AG09319 (cell line): ENCODE data around the gene SPATA20.

Experiments
- DNase-seq: peaks from one replicate; pipeline ENCODE4 v3.0.0-alpha.2; 2010; ENCODE audit warnings: low read depth; ENCODE audit errors: extremely low read depth
- CTCF ChIP-seq: IDR thresholded peaks from 2 replicates; pipeline ENCODE4 v1.5.1; 2011; ENCODE audit warnings: low read depth, mild to moderate bottlenecking, inconsistent platforms, low read length, moderate library complexity

The SPATA20 gene

DNA sequence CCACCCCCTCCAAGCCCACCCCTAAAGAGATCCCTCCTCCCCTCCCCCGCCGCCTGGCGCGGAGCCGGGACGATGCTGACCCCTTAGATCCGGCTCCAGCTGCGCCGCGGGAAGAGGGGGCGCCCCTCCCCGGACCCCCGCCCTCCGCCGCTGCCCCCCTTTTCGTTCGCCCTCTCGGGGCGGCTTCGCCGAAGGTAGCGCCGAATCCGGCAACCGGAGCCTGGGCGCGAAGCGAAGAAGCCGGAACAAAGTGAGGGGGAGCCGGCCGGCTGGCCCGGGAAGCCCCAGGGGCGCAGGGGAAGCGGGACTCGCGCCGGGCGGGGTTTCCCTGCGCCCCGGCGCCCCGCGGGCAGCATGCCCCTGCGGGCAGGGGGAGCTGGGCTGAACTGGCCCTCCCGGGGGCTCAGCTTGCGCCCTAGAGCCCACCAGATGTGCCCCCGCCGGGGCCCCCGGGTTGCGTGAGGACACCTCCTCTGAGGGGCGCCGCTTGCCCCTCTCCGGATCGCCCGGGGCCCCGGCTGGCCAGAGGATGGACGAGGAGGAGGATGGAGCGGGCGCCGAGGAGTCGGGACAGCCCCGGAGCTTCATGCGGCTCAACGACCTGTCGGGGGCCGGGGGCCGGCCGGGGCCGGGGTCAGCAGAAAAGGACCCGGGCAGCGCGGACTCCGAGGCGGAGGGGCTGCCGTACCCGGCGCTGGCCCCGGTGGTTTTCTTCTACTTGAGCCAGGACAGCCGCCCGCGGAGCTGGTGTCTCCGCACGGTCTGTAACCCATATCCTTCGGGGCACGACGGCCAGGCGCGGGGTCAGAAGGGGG lies 14.2 kb downstream of the SPATA20 start:
- no peak for TF ChIP-seq CTCF

DNA sequence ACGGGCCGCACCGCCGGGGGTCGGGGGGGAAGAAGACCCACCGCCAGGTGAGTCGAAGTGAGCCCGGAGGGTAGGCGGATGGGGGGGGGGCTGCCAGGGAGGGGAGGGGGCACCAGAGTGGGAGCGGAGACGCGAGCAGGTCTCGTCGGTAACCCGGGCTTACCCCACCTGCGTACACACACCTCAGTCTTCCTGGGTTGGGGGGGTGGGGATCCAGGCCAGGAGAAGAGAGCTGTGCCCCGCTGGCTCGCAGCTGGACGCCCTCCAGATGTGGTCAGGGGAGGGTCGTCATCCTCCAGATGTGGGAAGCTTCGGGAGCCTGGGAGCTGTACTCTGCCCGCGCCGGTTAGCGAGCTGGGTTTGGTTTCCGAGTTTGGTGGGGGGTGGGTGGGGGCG lies 14.8 kb downstream of the SPATA20 start:
- DNase-seq = no peak

More for the DNA sequence above, 14.2 kb downstream of the SPATA20 start:
- no peak for DNase-seq

DNA sequence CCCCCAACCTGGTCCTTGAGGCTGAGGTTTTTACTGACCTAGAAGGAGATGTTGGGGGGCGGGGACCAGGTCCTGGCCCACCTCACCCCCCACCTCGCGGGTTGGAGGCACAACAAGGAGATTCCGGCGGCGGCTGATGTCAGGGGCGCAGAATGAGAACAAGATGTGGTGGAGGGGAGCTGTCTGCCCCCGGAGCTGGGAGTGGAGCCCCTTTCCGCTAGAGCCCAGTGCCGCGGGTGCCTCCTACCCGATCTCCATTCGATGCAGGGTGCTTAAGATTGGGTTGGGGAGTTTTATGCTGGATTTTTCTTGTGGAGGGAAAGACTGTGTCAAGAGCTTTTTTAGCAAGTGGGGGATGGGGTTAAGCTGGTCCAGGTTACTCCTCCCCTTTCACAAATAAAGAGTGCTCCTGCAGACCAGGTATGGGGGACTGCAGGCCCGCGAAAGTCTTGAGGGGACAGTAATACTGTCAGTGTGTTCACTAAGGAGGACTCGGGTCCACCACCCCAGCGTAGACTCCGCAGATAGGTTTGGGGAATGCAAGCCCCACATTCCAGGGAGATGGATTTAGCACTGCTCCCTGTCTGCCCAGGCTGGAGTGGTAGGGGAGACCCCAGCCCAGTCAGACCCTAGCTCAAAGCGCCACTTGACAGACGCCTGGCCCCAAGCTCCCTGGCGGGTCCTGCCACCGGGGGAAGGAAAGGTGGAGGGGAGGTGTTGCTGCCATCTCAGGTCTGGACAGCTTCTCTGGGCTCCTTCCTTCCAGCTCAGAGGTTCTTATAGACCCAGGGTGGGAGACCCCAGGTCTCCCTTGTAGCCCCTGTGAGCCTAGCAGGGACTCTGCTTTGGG lies 15.5 kb downstream of the SPATA20 start:
- TF ChIP-seq CTCF = no peak
- DNase-seq = no peak

More for the DNA sequence above, 14.8 kb downstream of the SPATA20 start:
- no peak for TF ChIP-seq CTCF

- no peak for DNase-seq
- TF ChIP-seq CTCF = peak; percentile 4
Observed at GRCh38 chr17:50563092-50563511, 16.1 kb downstream of the SPATA20 start.

DNA sequence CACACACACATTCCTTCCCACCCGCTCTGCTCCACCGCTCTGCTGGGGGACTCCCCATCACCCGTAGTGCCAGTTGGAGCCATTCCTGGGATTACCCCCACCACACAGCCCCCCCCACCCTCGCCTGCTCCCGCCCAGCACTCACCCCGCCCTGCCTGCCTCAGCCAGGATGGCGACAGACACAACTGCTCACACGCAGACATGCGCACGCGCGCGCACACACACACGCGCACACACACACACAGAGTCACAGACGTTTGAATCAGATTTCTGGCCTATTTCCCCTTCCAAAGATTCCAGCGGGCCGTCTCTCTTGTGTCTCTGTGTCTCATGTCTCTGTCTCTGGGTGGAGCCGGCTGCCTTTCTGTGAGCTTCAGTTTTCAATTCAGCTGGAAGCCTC lies 17.9 kb downstream of the SPATA20 start:
- DNase-seq = peak; percentile 83
- TF ChIP-seq CTCF = no peak

DNA sequence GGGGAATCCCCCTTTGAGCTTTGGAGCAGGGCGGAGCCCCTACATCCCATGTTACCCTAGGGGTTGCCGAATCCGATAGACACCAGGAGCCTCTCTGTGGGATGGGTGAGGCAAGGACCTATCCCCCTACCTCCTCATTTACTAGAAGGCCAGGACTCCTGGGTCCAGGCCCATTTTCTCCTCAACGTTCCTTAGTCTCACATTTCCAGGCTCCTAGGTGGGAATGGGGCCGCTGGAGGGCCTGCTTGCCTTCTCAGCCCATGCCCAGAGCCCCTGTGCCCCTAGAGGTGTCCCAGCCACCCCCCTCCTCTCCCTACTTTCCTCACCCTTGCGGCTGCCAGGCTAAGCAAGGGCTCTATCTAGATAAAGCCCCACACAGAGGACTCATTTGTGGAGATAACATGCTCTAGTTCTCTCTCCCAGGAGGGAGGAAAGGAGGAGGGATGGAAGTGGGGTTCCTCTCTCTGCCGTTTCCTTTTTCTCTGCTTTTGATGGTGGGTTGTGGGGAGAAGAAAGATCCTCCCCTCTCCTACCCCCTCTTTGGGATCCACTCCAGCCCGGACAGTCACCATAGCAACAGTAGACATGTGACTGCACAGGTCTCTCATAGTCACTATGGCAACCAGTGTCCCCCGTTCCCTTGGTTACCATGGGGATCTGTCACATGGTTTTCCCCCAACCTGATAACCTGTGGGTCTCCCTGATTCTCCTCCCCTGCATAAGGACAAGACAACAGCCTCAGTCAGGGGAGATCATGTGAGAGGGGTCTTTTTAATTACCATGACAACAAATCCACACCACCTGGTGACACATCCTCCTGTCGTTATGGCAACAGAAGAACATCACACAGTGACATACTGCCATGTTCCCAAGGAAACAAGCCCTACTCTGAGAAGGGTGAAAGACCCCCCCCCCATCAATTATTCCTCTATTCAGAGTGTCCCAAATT lies 18.7 kb downstream of the SPATA20 start:
- TF ChIP-seq CTCF = no peak
- no peak for DNase-seq
